ENCODE data around the gene RUNDC3A.

GRCh38 chr17:44363613-44364159, 55.3 kb downstream of the RUNDC3A start, which contains the start of gene FAM171A2:
- TF ChIP-seq POLR2A (IDR thresholded peaks at IDR 0.05; ENCODE audit: extremely low read depth, insufficient read length) (peak; percentile 23), CTCF (IDR thresholded peaks at IDR 0.05; ENCODE audit: low read depth, low read length) (peak; percentile 24), MAX (IDR thresholded peaks at IDR 0.05; ENCODE audit: low read depth, low read length) (no peak)
